Right atrium auricular region (tissue), 2 donors: Measurements from ENCODE around the gene NT5M. TPM values are rescaled to one million over a fixed set of nuclear protein-coding genes. Genes with fewer than 3 reads are reported as not detected.

Experiments used
- DNase-seq: peaks from one replicate; pipeline ENCODE4 v3.0.0-alpha.2; 2019; ENCODE audit warnings: low spot score
- H3K27ac ChIP-seq, 2 donors: fragments of 200-600 bp; sonication (generic); 1 replicate in 1 of 2; 2 replicates in 1 of 2; pipeline ENCODE4 v1.5.1; 2016 to 2019
- H3K27me3 ChIP-seq, 2 donors: fragments of 200-600 bp; sonication (generic); one replicate each; pipeline versions ENCODE4 v1.5.1 to v1.6.0; 2017 to 2019
- H3K36me3 ChIP-seq: fragments of 200-600 bp; sonication (generic); one replicate; pipeline ENCODE4 v1.5.1; 2016
- H3K4me1 ChIP-seq, 2 donors: fragments of 200-600 bp; sonication (generic); one replicate each; pipeline versions ENCODE4 v1.5.1 to v1.6.0; 2017 to 2019
- H3K4me3 ChIP-seq, 2 donors: fragments of 200-600 bp; sonication (generic); 1 replicate in 1 of 2; 2 replicates in 1 of 2; pipeline ENCODE4 v1.5.1; 2017 to 2019; ENCODE audit warnings: mild to moderate bottlenecking in 1 of 2, moderate library complexity in 1 of 2
- H3K9me3 ChIP-seq, 2 donors: fragments of 200-600 bp; sonication (generic); one replicate each; pipeline ENCODE4 v1.5.1; 2019
- total RNA-seq, 2 donors: library from RNA; depleted of rRNA; stranded (reverse); fragments of >200 nt; gene quantifications; one replicate each; pipeline ENCODE4 v1.1.0, GENCODE V29; 2016
- TF ChIP-seq, protein P1 (sequence below), 2 donors: fragments of 200-600 bp; sonication (generic); IDR thresholded peaks; one replicate each; pipeline ENCODE4 v1.5.1; 2019; ENCODE audit warnings: antibody characterized with exemption in 2 of 2

NT5M gene
- total RNA-seq, 2 donors from 2014 or later = 4.3 to 6.7 TPM

- TF ChIP-seq, protein P1, sequence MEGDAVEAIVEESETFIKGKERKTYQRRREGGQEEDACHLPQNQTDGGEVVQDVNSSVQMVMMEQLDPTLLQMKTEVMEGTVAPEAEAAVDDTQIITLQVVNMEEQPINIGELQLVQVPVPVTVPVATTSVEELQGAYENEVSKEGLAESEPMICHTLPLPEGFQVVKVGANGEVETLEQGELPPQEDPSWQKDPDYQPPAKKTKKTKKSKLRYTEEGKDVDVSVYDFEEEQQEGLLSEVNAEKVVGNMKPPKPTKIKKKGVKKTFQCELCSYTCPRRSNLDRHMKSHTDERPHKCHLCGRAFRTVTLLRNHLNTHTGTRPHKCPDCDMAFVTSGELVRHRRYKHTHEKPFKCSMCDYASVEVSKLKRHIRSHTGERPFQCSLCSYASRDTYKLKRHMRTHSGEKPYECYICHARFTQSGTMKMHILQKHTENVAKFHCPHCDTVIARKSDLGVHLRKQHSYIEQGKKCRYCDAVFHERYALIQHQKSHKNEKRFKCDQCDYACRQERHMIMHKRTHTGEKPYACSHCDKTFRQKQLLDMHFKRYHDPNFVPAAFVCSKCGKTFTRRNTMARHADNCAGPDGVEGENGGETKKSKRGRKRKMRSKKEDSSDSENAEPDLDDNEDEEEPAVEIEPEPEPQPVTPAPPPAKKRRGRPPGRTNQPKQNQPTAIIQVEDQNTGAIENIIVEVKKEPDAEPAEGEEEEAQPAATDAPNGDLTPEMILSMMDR (IDR thresholded peaks at IDR 0.05) = no peak
- no peaks in the 10 kb centered on the region for H3K36me3 ChIP-seq
- no peaks in the 10 kb centered on the region for H3K4me1 ChIP-seq
- H3K27ac ChIP-seq = no peak overlapping the region
- no peak overlapping the region for H3K4me3 ChIP-seq
- no peaks in the 10 kb centered on the region for H3K9me3 ChIP-seq
- no peak for DNase-seq
- H3K27me3 ChIP-seq = no peaks in the 10 kb centered on the region
Measured at GRCh38 chr17:17342242-17342945, 39.2 kb downstream of the NT5M start.

GRCh38 chr17:17343160-17343735 lies 40.1 kb downstream of the NT5M start:
- H3K27ac ChIP-seq = no peak overlapping the region
- H3K9me3 ChIP-seq = no peaks in the 10 kb centered on the region
- no peaks in the 10 kb centered on the region for H3K36me3 ChIP-seq
- H3K4me1 ChIP-seq = no peaks in the 10 kb centered on the region
- H3K27me3 ChIP-seq = no peaks in the 10 kb centered on the region
- H3K4me3 ChIP-seq = no peak overlapping the region
- TF ChIP-seq, protein P1 (IDR thresholded peaks at IDR 0.05) = no peak
- DNase-seq = no peak

DNA sequence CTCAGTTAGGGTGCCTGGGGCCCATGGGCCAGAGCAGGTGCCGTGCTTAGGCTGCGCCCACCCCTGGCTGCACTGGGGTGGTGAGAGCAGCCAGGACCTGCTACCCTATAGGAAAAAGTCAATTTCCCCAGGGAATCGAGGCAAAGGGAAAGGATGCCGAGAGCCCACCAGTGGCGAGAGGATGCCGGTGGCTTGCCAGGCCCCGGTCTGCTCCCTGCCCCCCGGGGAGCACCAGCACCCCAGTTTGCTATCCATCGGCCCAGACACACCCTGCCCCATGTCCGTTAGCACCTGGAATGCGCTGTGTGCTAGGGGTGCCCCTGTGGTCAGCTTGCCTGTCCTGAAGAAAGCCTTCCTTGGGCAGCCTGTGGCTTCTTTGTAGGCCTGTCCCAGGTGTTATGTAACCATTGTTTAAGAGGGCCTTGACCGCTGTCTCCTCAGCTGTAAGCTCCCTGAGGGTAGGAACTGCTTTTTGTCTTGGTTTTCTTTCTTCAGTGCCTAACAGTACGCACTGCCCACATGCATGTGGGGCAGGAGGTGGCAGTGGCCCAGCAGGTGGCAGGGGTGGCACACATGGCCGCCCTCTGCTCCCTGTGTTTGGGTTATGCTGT lies 40.8 kb downstream of the NT5M start:
- no peak overlapping the region for H3K4me3 ChIP-seq
- H3K27ac ChIP-seq = no peak overlapping the region
- TF ChIP-seq, protein P1 (IDR thresholded peaks at IDR 0.05) = no peak
- no peaks in the 10 kb centered on the region for H3K27me3 ChIP-seq
- H3K9me3 ChIP-seq = no peaks in the 10 kb centered on the region
- H3K4me1 ChIP-seq = no peaks in the 10 kb centered on the region
- DNase-seq = no peak
- no peaks in the 10 kb centered on the region for H3K36me3 ChIP-seq

DNA sequence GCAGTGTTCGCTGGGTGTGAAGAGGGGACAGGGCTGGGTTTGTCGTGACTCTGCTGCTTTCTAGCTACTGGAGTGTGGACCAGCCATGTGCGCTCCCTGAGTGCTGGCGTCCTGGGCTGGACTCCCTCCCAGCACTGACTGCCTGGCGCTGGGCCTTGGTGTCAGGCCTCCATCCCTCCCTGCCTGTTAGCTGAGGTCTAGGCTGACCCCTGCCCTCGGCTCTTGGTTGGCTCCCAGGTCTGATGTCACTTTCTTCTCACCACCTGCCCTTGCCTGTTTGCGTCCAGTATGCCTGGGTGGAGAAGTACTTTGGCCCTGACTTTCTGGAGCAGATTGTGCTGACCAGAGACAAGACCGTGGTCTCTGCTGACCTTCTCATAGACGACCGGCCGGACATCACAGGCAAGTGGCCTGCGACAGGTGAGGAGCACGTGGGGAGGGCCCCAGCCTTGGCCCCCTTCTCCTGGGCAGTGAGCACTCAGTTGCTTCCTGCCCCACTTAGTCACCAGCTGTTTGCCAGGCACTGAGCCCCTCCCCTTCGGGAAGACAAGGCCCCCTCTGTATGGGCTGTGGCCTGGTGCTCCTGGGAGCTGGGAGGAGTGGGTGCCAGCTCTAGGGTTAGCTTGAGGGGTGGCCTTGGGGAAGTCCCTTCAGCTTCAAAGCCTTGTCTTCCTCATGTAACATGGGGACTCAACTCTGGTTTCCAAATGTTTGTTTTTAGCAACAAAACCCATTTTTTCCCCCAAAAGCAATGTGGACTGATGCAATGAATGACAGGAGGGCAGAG lies 41.5 kb downstream of the NT5M start:
- Histone ChIP-seq H3K9me3 (no peaks in the 10 kb centered on the region), H3K4me3 (no peak overlapping the region), H3K27ac (no peak overlapping the region), H3K4me1 (no peaks in the 10 kb centered on the region), H3K36me3 (no peaks in the 10 kb centered on the region), H3K27me3 (no peaks in the 10 kb centered on the region)
- DNase-seq = no peak
- TF ChIP-seq, protein P1 (IDR thresholded peaks at IDR 0.05) = no peak

DNA sequence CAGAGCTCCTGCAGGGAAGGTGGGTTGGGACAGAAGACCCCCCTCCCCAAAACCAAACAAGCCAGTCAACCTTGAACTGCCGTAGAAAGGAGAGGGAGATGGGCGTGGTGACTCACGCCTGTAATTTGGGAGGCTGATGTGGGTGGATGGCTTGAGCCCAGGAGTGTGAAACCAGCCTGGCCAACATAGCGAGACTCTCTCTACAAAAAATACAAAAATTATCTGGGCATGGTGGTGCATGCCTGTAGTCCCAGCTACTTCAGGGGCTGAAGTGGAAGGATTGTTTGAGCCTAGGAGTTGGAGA lies 42.1 kb downstream of the NT5M start:
- TF ChIP-seq, protein P1 (IDR thresholded peaks at IDR 0.05) = no peak
- no peak for DNase-seq
- H3K4me1 ChIP-seq = no peaks in the 10 kb centered on the region
- no peak overlapping the region for H3K4me3 ChIP-seq
- no peaks in the 10 kb centered on the region for H3K36me3 ChIP-seq
- H3K9me3 ChIP-seq = no peaks in the 10 kb centered on the region
- H3K27ac ChIP-seq = no peak overlapping the region
- no peaks in the 10 kb centered on the region for H3K27me3 ChIP-seq
